GM18502 (cell line): ENCODE results near the gene OMP.

Source experiments
- ATAC-seq: cut with Tn5 transposase; IDR thresholded peaks from one replicate; pipeline ENCODE4 v1.9.1; 2021; ENCODE audit warnings: mild to moderate bottlenecking; ENCODE audit not compliant: unreplicated experiment, poor library complexity

OMP gene

GRCh38 chr11:77119531-77119936, 16.9 kb downstream of the OMP start:
- ATAC-seq = no peak

GRCh38 chr11:77120571-77120970, 17.9 kb downstream of the OMP start:
- no peak for ATAC-seq

GRCh38 chr11:77121096-77121640, 18.5 kb downstream of the OMP start:
- ATAC-seq = no peak

GRCh38 chr11:77121876-77122575, 19.4 kb downstream of the OMP start:
- ATAC-seq = no peak

- no peak for ATAC-seq
Observed at GRCh38 chr11:77122576-77123212, 20.1 kb downstream of the OMP start.

- no peak for ATAC-seq
Observed at GRCh38 chr11:77123591-77123990, 21.0 kb downstream of the OMP start.

- ATAC-seq = no peak
Observed at GRCh38 chr11:77124041-77124440, 21.4 kb downstream of the OMP start.

GRCh38 chr11:77124488-77124887, 21.8 kb downstream of the OMP start:
- no peak for ATAC-seq

GRCh38 chr11:77125191-77125590, 22.6 kb downstream of the OMP start:
- ATAC-seq = no peak

- no peak for ATAC-seq
Observed at GRCh38 chr11:77125695-77126094, 23.1 kb downstream of the OMP start.

GRCh38 chr11:77126156-77126775, 23.6 kb downstream of the OMP start:
- ATAC-seq = no peak

- no peak for ATAC-seq
Observed at GRCh38 chr11:77126861-77127234, 24.2 kb downstream of the OMP start.

GRCh38 chr11:77127235-77127911, 24.7 kb downstream of the OMP start:
- ATAC-seq = no peak

GRCh38 chr11:77127920-77128691, 25.5 kb downstream of the OMP start, which contains the start of gene MYO7A:
Gene MYO7A (plus strand): TSS chr11:77128246. CDS start chr11:77130635, 2,389 bp downstream.
- ATAC-seq = no peak

GRCh38 chr11:77129069-77129841, 26.6 kb downstream of the OMP start:
- ATAC-seq = no peak

GRCh38 chr11:77129842-77130756, 27.5 kb downstream of the OMP start:
- ATAC-seq = no peak

GRCh38 chr11:77130763-77131513, 28.3 kb downstream of the OMP start:
- ATAC-seq = no peak

- no peak for ATAC-seq
Observed at GRCh38 chr11:77131560-77131959, 28.9 kb downstream of the OMP start.
